Neural crest cell (in vitro differentiated cells): ENCODE measurements around the gene LIPC. TPM values are rescaled to one million over a fixed set of nuclear protein-coding genes. Genes with fewer than 3 reads are reported as not detected.

Source experiments
- DNase-seq: peaks from one replicate; pipeline ENCODE4 v3.0.0; 2021; ENCODE audit warnings: low read depth, mixed read lengths, low spot score
- H3K27ac Mint-ChIP-seq: one replicate; pipeline ENCODE4 v1.8.0; 2021; ENCODE audit warnings: mild to moderate bottlenecking, mixed read lengths; ENCODE audit not compliant: unreplicated experiment
- H3K27me3 Mint-ChIP-seq: 2 replicates; pipeline ENCODE4 v1.8.0; 2021; ENCODE audit warnings: low read depth, mild to moderate bottlenecking, mixed read lengths
- H3K36me3 Mint-ChIP-seq: 2 replicates; pipeline ENCODE4 v1.8.0; 2021; ENCODE audit warnings: low read depth, mild to moderate bottlenecking, mixed read lengths
- H3K4me1 Mint-ChIP-seq: 2 replicates; pipeline ENCODE4 v1.8.0; 2021; ENCODE audit warnings: mixed read lengths
- H3K4me3 Mint-ChIP-seq: one replicate; pipeline ENCODE4 v1.8.0; 2021; ENCODE audit warnings: mild to moderate bottlenecking, mixed read lengths
- H3K9me3 Mint-ChIP-seq: 2 replicates; pipeline ENCODE4 v1.8.0; 2021; ENCODE audit warnings: mixed read lengths
- total RNA-seq: library from RNA; stranded (reverse); gene quantifications from 2 replicates; pipeline ENCODE4 v1.2.1, GENCODE V29; 2021
- TF ChIP-seq, protein P1 (sequence below): fragments of 200-600 bp; sonication (generic); conservative IDR thresholded peaks from 2 replicates; pipeline ENCODE4 v1.5.0; 2021; ENCODE audit warnings: antibody characterized with exemption, mild to moderate bottlenecking

The LIPC gene
- total RNA-seq, 1 donor from 2014 or later, result not detected

DNA sequence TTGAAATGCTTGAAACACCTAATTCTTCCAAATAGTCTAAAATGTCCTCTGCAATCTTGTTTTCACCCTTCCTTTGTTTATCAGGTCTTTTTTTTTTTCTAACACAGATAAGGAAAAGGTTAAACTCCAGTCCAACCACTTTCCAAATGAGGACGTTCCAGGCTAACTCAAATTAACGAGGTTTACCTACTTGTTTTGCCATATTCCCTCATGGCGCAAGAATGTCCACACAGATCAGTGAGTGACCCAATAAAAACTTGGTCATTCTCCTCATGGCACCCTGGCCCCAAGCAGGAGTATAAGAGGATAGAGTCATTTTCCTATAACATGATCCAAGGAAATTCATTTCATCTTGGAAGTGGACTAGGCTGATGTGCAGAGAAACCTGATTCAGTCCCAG, 6.6 kb upstream of the LIPC start:
- H3K9me3 Mint-ChIP-seq, result no peaks in the 10 kb centered on the region
- TF ChIP-seq, protein P1, sequence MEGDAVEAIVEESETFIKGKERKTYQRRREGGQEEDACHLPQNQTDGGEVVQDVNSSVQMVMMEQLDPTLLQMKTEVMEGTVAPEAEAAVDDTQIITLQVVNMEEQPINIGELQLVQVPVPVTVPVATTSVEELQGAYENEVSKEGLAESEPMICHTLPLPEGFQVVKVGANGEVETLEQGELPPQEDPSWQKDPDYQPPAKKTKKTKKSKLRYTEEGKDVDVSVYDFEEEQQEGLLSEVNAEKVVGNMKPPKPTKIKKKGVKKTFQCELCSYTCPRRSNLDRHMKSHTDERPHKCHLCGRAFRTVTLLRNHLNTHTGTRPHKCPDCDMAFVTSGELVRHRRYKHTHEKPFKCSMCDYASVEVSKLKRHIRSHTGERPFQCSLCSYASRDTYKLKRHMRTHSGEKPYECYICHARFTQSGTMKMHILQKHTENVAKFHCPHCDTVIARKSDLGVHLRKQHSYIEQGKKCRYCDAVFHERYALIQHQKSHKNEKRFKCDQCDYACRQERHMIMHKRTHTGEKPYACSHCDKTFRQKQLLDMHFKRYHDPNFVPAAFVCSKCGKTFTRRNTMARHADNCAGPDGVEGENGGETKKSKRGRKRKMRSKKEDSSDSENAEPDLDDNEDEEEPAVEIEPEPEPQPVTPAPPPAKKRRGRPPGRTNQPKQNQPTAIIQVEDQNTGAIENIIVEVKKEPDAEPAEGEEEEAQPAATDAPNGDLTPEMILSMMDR, result no peak
- peaks cover 12% of the 10 kb centered on the region for H3K4me1 Mint-ChIP-seq
- no peak overlapping the region for H3K27ac Mint-ChIP-seq
- no peak for DNase-seq
- no peaks in the 10 kb centered on the region for H3K36me3 Mint-ChIP-seq
- H3K27me3 Mint-ChIP-seq, result no peaks in the 10 kb centered on the region
- H3K4me3 Mint-ChIP-seq, result no peak overlapping the region

DNA sequence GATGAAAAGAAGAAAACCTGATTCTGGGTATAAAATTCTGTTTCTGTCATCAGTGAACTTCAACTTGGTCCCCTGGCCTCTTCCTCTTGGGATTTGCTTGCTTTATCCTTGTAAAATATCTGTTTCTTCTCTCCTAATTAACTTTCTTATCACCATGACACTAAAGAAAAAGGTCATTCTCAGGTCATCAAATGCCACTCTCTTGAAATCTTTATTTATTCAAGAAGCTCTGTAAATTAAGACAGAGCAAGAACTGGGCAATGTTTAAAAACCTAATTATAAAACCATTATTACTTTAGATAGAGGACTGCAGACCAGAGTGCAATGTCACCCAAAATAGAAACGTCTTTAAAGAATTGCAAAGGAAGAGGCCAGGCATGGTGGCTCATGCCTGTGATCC, 6.0 kb upstream of the LIPC start:
- Mint-ChIP-seq H3K4me3 (no peak overlapping the region), H3K9me3 (no peaks in the 10 kb centered on the region), H3K27ac (no peak overlapping the region), H3K27me3 (no peaks in the 10 kb centered on the region), H3K36me3 (no peaks in the 10 kb centered on the region), H3K4me1 (peaks cover 12% of the 10 kb centered on the region)
- TF ChIP-seq, protein P1, result no peak
- DNase-seq, result no peak

DNA sequence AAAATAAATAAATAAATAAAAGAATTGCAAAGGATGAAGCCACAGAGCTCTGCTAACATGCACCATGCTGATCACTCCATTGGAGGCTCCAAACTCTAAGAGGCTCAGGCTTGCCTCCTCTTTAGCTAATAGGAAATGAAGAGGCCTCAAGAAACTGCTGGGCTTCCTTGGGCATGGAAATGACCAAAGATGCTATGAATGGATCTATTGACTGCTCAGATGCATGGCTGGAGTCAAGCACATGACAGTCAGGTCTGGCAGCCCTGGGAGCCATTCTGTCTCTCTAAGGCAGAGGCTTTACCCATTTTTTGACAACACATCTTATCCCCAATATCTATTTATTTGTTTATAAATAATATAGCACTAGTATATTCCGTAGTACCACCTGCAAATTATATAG, 5.3 kb upstream of the LIPC start:
- Mint-ChIP-seq H3K27ac (no peak overlapping the region), H3K36me3 (no peaks in the 10 kb centered on the region), H3K4me3 (no peak overlapping the region), H3K9me3 (no peaks in the 10 kb centered on the region), H3K27me3 (no peaks in the 10 kb centered on the region), H3K4me1 (peaks cover 12% of the 10 kb centered on the region)
- TF ChIP-seq, protein P1, result no peak
- no peak for DNase-seq

DNA sequence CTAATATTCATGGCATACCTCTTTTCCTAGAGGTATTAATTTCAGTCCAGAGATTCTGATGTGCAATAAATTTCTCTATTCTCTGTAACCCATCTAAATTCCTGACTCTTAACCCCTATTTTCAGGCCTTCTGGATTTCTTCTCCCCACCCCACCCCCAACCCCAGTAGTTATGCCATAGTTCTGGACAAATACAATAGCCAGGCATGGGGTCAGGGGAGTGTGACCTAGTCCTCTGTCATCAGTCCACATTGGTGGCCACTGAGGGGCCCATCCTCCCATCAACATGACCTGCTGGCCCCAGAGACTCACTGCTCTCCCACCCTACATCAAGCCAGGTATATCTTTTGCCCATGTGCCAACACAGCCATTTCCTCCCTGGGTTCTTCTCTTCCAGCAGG, 3.8 kb upstream of the LIPC start:
- no peaks in the 10 kb centered on the region for H3K27me3 Mint-ChIP-seq
- no peak for DNase-seq
- peak overlapping the region; percentile 62 for H3K27ac Mint-ChIP-seq
- H3K4me1 Mint-ChIP-seq, result peaks cover 12% of the 10 kb centered on the region
- H3K9me3 Mint-ChIP-seq, result no peaks in the 10 kb centered on the region
- TF ChIP-seq, protein P1, result no peak
- H3K4me3 Mint-ChIP-seq, result no peak overlapping the region
- H3K36me3 Mint-ChIP-seq, result no peaks in the 10 kb centered on the region

- H3K4me3 Mint-ChIP-seq, result no peak overlapping the region
- H3K27ac Mint-ChIP-seq, result no peak overlapping the region
- H3K27me3 Mint-ChIP-seq, result no peaks in the 10 kb centered on the region
- H3K9me3 Mint-ChIP-seq, result no peaks in the 10 kb centered on the region
- TF ChIP-seq, protein P1, result no peak
- H3K36me3 Mint-ChIP-seq, result no peaks in the 10 kb centered on the region
- DNase-seq, result no peak
- peaks cover 12% of the 10 kb centered on the region for H3K4me1 Mint-ChIP-seq
These were observed 1.5 kb upstream of the LIPC start for GRCh38 chr15:58430224-58430787.
